OCI-LY3 (cell line): ENCODE data around the gene WWOX.

Source experiments
- EZH2phosphoT487 ChIP-seq: fragments of 200-600 bp; shearing (Covaris generic); IDR thresholded peaks from 2 replicates; pipeline ENCODE4 v1.6.1; 2018; ENCODE audit warnings: antibody characterized with exemption, mixed run types, low read depth
- TF ChIP-seq, protein P1 (sequence below): fragments of 200-600, 300-600 bp; sonication (generic); IDR thresholded peaks from 2 replicates; pipeline ENCODE4 v1.5.1; 2014; ENCODE audit warnings: antibody characterized with exemption, low read length, low read depth

- TF ChIP-seq, protein P1, sequence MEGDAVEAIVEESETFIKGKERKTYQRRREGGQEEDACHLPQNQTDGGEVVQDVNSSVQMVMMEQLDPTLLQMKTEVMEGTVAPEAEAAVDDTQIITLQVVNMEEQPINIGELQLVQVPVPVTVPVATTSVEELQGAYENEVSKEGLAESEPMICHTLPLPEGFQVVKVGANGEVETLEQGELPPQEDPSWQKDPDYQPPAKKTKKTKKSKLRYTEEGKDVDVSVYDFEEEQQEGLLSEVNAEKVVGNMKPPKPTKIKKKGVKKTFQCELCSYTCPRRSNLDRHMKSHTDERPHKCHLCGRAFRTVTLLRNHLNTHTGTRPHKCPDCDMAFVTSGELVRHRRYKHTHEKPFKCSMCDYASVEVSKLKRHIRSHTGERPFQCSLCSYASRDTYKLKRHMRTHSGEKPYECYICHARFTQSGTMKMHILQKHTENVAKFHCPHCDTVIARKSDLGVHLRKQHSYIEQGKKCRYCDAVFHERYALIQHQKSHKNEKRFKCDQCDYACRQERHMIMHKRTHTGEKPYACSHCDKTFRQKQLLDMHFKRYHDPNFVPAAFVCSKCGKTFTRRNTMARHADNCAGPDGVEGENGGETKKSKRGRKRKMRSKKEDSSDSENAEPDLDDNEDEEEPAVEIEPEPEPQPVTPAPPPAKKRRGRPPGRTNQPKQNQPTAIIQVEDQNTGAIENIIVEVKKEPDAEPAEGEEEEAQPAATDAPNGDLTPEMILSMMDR = no peak
- no peak for TF ChIP-seq EZH2phosphoT487
These were observed 84.2 kb downstream of the WWOX start for GRCh38 chr16:78183437-78184237.
